ENCODE data around the gene CATSPER1.

DNA sequence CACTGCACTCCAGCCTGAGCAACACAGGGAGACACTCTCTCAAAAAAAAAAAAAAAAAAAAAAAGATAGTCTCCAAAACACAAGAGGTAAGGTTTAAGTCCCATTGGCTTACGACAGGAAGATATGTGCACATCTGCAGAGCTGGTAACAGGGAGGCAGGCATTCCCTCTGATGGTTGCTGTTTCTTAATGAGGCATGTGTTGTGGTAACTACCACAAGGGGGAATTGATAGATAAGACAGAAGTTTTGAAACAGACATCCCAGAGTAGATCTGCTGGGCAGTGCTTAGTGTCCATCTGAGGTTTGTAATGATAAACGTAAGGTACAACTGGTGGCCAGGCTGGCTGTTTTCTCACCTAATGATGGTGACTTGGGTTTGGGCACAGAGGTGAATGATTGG, 29.0 kb downstream of the CATSPER1 start:
- TF ChIP-seq CTCF (IDR thresholded peaks at IDR 0.05; ENCODE audit: low read length) (no peak), EZH2 (optimal IDR thresholded peaks at IDR 0.05; ENCODE audit: low read depth, low read length) (no peak), EZH2phosphoT487 (IDR thresholded peaks at IDR 0.05; ENCODE audit: low read length) (no peak)
